DMS53 (cell line): ENCODE data around the gene PAPOLA.

Source experiments
- DNase-seq: peaks from one replicate; lab custom pipeline; 2025; lab: John Stamatoyannopoulos, UW

Gene PAPOLA

DNA sequence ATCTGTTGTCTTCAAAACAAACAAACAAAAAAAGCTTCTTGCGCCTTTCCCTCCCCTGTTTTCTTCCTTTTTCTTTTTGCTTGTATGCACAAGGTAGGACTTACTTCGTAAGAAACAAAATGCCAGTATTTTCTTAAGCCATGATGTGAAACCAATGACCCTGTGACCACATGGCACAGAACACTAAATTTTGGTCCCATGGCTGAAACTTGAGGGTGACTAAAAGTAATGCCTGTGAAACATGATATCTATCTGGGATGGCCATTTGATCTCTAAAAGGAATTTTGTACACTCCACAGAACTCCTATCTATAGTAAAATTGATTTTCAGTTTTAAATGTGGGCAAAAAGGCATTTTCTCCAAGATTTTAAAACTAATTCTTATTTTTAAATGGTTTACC lies 63.6 kb downstream of the PAPOLA start:
- no peak for DNase-seq

DNA sequence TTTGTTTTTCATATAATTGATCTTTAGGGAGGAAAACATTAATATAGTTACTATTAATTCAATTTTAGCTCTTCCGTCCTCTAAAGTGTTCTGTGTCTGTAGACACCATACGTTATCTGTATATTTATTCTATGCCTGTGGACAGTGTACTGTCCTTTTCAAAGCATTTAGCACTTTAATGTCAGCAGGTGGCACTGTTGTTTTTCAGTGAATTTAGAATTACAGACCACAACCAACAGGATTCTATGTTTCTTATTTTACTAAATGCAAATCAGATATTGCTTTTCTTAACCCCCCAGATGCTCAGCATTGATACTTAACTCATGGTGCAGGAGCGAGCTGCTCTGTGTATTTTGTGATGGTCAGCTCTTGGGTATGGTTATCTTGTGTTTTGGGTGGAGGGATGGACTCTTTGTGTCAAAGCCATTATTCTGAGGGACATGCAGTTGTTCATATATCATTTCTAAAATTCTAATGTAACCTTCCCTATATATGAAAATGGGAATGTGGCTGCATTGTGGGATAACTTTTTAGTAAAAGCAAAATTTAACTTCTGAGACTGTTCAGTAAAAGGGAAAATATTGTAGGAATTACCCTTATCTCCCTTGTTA lies 65.2 kb downstream of the PAPOLA start:
- DNase-seq = peak; percentile 48

DNA sequence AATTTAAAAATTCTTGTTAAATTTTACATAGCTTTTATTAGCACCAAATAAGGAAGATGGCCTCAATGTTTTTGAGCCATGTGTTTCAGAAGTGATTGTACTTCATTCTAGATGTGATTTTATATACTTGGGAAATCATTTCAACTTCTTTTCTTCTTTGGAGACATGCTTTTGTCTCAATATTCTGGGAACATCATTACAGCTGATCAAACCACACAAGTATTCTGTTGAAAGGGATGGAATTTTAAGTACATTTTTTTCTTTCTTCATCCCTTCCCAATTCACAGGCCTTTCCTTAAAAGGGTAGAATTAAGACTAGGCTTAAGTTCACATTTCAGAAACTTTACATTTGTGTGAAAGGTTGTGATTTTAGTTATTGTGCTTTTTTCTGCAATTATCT lies 66.4 kb downstream of the PAPOLA start:
- no peak for DNase-seq

DNA sequence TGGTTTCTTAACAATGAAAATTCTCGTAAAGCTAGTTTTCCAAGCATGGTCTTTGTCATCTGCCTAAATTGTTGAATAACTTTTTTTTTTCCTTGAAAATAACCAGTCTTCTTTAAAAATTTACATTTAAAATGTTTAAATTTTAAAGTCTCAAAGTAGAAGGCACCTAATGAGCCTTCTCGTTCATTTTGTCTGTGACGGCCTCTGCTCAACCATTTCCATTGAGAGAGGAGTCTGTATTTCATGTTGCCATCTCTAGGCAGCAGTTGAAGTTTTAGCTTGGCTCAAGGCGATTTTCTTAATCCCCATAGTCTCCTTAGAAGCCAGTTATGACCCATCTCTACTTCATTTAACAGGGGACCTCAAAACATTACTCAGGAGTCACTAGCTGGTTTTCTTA lies 69.1 kb downstream of the PAPOLA start:
- DNase-seq = no peak

DNA sequence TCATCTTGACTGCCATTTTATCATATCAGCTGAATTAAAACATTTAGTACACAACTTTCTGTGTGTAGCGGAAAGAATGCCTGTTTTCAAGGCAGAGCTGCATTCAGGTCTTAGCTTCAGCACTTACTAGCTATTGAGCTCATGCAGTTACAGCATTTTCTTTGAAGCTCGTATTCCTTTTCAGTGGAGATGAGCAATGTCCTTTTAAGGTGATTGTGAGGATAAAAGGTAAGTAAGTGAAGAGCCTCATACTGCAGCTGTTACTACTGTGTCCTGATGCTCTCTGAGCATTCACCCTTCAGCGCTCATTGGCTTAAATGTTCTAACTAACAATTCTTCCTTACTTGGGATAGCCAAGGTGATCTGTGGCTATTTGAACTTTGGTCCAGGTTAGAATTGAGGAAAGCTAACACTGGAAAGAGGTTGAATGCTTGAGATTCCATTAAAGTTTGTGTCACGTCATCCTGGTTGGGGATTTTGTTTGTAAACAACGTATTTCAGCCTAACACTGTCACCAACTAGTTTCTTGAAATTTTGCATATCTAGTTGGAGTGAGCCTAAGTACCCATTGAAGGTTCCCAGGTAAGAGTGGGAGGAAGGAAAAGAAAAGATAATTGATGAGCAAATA lies 71.4 kb downstream of the PAPOLA start:
- DNase-seq = no peak

DNA sequence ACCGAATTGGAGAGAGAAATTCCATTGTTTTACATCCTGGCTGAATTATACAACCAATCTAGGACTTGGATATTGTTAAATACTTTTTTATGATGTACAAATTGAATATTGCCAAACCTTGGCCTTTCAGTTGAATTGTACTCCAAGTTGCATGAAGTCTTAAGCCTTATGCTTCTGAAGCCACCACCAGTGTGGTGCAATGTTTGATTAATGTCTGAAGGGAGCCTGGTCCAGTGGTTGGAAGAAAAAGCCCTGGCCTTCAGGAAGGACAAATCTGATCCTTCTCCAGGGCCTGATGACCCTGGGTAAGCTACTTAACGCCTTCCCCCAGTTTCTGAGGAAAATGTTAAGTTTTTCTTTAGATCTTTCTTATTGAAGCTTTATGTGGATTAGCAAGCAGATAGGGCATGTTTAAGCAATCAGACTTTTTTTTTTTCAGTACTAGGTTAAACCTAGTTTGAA lies 72.0 kb downstream of the PAPOLA start:
- DNase-seq = no peak

DNA sequence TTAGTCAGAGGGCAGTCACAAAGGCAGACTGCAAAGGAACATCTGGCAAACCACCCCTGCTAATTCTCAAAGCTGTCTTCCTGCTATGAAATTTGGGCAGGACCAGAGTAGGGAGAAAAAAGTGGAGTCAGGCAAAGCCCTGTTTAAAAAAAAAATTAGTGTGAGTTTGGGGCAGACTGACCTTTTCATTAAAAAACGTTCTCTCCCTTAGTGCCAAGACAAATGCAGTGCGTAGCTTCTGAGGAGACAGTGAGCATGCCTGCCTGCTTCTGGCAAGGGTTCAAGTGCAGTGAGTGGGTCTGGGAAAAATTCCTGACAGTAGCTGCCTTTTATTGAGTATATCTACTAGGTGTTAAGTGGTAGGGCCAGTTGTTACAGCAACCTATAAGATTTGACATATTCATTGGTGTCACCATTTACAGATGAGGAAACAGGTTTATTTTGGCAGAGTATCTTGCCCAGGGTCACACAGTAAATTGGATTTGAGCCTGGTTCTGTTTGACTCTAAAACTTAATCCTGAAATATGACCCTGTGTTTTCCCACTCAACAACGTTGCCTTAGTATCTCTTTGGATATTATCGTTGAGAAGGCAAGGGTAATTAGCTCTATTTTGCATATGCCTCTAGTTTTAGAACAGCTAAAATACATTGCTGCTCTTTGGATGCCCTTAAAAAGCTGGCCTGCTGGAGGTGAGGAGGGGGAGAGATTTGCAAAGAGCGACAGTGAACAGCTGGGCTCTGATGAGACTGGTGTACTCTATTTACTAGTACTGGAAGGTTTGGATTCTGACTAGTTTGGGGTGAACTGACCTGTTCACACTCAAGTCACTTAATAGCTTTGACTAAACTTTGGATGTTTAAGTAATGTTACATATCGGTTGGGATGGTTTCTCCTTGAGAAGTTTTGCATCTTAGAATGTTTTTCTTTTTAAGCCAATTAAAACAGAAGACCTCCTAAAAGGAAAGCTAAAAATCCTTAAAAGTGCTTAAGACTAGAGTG lies 72.8 kb downstream of the PAPOLA start:
- no peak for DNase-seq

DNA sequence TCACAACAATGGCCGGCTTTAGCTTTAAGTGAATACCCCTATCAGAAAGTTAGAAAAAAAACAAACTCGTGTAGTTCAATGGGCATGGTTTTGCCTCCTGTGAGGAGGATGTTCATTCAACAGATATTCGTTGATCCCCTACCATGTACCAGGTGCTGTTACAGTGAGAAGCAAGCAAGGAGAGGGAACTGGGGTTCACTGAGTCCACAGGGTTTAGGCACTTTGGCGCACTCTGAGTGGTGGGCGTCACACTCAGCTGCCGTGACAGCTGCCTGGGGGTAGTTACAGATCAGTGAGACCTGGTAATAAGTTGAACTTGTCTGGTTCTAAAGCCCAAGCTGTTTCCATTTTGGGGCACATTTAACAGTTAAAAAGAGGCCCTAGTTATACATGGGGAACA lies 74.2 kb downstream of the PAPOLA start:
- no peak for DNase-seq

DNA sequence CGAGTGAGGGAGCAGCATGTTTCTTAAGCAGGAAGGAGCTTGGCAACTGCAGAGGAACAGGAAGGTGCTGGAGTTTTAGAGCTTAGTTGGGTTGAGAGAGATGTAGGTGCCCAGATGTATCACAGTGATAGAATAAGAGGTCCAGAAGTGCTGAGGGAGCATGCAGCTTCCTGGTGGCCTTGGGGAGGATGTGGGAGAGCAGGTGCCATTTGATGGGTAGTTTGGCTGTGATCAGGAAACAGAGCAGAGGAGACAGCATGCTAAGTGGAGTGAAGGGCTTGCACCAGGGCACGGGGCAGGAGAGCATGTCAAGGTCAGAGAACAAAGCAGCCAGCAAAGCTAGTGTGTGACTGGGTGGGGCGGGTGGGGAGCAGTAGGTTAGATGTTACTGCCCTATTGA lies 74.8 kb downstream of the PAPOLA start:
- DNase-seq = peak; percentile 12

DNA sequence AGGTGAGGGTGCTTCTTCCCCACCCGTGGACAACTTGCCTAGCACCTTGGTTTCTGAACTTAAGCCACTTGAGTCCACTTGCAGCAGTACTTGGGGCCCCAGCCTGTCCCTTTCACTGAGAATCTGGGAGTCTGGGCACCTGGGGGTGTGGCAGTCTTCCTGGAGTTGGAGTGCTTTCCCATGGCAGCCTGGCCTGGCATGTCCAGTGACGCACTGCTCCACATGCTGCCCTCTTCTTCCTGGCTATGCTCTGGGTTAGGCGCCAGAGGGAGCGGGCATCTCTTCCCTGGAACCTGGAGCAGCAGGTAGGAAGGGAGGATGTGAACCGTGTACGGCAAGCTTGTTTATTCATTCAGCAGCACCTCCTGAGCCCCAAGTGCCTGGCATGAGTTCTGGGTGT lies 76.4 kb downstream of the PAPOLA start:
- DNase-seq = peak; percentile 17

DNA sequence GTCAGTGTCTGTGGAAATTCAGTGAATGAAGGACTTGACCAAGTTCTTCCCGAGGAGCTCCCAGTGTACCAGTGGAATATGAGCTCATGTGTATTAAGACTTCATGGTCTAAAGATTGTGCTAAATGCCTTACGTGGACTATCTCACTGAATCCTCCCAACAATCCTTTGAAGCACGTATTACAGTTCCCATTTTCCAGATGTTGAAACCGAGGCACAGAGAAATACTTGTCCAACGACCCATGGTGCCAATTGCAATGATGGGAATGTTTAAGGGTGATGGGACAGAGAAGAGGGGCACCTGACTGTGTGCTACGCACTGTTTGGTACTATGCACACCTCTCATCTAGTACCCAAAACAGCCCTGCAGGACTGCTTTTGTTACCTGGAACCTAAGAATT lies 77.2 kb downstream of the PAPOLA start:
- no peak for DNase-seq

DNA sequence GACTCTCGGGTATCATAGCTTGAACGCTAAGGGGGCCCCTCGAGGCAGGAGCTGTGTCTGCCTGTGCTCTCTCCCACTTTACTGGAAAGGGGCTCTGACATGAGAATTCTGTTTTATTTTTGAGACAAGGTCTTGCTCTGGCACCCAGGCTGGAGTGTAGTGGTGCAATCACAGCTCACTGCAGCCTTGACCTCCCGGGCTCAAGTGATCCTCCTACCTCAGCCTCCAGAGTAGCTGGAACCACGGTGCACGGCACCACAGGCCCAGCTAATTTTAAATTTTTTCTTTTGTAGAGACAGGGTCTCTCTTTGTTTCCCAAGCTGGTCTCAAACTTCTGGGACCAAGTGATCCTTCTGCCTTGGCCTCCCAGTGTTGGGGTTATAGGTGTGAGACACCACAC lies 77.7 kb downstream of the PAPOLA start:
- no peak for DNase-seq

DNA sequence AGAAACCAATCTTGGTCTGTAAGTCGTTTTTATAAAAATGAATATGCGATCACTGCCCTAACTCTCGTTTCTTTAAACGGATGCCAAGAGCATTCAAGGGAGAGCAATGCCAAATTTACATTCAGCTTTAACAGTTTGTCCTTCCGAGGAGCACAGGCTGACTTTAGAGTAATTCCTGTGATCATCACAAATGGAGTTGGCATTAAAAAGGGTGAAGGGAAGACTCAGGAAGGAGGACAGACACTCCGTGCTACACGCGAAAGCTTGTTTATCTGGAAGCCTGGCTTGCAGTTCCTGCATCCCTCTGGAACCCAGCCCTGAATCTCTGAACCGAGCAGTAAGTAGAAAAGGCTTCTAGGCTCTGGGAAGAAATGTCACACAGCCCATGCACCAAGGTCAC lies 78.4 kb downstream of the PAPOLA start:
- DNase-seq = no peak

DNA sequence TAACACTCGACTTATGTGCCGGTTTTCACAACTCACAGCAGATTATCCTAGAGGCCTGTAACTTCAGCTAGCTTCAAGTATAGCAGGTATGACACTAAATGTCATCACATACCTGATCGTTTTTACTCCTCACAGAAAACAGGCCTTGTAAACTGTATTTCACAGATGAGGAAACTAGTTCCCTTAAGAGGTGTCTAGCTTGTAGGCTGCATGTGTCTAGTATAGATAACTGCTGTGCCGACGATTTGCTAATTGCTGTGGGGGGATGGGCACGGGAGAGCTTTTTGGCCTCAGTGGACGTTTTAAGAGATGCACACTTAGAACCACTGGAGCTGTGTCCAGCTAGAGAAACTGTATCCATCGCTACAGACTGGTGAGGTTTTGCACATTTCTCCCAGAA lies 78.8 kb downstream of the PAPOLA start:
- DNase-seq = no peak

DNA sequence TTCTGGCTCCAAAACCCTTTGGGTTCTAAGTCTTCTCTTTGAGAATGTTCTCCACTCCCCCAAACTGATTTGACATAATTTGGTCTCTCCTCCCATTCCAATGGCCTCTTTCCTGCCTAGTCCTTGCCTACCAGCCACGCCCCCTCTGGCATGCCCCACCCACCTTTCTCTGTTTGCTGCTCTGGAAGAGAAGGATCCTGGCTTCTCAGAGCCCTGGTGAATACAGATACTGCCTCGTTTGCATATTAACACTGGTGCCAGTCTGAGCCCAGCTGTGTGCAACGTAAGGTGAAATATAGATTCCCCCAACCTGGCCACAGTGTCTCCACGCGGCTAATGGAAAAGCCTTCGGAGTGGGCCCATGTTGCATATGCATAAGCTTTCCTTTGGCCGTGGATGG lies 79.7 kb downstream of the PAPOLA start:
- no peak for DNase-seq

DNA sequence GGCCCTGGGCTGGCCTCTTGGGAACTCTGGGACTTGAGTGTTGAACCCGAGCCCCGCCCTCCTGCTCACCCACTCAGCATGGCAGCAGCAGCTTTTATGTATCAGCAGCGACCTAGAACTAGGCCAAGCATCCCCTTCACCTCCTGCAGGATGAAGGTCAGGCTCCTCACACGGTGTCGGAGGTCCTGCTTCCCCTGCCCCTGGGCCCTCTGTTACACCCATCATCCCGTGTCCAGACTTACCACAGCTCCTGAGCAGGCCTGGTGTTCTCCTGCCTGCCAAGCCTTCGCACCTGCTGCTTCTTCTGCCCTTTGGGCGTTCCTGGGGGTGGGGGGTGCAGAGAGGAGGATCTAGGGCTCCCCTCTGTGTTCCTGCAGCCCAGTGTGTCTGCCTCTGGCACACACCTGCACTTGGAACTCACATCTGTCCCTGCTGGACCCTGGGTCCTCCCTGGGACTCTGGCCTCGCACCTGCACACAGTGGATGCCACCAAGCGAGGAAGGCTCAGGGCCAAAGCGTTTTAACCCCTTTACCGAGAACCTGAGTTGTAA lies 80.3 kb downstream of the PAPOLA start:
- no peak for DNase-seq

DNA sequence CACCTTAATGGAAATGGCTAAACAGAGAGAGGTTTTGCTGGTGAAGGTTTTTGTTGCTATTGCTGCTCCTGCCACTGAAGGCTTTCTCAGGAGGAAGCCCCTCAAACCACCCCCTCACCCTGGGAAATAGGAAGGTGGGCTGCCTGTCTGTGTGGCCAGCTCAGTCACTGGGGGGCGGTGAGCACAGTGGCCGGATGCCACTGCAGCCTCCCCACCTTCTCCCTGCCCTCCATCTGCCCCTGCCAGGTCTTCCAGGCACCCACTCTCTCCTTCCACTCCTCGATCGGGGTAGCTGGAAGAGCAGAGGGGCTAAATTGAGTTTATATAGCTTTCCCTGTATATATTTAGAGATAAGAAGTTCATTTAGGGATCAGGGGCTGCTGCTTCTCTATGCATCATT lies 80.8 kb downstream of the PAPOLA start:
- DNase-seq = no peak

DNA sequence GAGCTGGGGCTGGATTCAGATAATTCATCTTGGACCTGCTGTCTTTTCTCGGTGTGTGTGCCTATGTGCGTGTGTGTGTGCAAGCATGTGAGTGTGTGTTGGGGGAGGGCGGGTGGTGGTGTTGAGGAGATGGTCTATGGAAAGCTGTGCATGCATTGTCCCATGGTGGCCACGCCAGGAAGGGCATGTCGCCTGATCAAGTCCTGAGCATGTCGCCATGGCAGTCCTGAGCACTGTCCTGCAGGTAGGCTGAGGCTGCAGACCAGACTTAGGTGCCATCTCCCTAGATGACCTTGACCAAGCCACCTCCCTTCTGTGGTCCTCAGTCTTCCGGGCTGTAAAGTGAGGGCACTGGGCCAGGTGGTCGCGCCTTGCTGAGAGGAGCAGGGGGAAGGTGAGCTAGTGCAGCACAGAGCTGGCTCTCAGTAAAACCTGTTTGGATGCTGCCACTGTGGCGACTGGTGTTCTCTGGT lies 81.4 kb downstream of the PAPOLA start:
- DNase-seq = no peak

DNA sequence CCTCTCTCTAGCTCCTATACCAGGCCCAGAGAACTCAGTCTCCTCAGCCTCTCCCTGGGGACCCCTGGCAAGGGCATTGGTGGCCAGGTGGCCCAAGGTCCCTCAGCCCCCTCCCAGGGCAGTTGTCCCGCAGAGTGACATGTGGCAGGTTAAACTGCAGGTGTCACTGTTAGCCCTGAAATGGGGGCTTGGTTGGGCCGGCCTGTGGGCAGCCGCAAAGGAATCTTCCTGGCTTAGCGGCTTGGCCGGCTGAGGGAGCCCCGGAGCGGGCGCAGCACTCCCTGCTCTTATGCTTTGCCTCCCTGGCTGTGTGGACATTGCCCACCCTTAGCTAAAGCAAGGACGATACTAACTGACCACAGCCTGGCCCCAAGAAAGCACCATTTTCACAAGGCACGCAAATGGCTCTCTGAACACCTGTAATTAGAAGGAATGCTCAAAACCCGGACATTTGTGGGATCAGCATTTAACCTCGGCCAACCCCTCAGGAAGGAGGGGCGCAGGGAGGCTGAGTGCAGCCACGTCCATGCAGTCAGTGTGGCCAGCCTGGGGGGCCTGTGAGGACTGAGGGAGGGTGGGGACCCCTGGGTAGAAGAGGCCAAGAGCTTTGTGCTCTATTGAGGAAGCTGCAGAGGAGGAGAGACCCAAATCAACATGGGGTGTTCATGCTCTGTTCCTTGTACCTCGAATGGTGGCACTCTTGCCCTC lies 82.2 kb downstream of the PAPOLA start:
- DNase-seq = peak; percentile 78

DNA sequence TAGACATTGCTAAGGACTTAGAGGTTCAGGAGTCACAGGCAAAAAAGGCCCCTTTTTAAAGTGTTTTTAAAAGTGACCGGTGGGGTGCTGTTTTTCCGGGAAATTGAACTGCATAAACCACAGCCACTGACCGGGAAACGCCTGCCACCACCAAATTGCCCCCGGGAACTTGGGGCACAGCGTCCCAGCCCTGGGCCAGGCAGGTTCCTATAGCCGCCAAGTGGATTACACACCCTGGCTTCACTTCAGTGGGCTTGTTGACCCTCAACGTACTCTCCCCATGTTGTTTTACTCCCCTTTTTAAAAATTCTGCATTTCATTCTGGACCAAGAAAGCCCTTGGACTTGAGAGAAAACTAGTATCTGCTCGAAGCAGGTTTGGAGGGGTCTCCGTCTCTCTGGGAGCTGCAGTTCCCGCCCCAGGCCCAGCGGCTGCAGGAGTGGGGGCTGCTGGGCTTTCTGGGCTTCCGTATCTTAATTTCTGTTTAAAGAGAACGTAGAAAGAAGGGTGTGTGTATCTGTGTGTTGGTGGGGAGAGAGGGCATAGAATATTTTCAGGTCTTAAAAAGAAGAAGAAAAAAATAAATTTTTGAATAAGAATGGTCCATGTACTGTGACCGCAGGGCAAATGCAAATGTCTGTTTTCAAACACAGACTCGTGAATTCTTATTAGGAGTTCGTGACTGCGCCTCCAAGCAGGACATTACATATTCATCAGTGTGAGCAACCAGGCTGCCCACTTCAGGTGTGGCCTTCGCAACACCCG lies 82.9 kb downstream of the PAPOLA start:
- DNase-seq = no peak

DNA sequence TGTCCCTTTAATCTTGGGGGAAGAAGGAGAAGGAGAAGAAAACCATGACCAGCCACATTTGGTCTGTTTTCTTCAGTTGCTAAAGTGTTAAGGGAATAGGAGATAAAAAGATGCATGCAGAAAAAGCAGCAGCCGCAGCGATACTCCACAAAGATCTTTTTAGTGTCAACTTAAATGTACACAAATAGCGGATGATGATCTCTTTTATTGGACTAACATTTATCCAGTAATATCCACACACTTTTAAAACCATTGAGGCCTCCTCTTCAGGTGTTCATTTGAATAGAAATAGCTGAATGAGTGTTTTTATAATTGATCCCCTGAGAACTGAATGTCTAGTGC lies 83.5 kb downstream of the PAPOLA start:
- no peak for DNase-seq
